ENCODE data around the gene FMNL1.

Gene FMNL1

DNA sequence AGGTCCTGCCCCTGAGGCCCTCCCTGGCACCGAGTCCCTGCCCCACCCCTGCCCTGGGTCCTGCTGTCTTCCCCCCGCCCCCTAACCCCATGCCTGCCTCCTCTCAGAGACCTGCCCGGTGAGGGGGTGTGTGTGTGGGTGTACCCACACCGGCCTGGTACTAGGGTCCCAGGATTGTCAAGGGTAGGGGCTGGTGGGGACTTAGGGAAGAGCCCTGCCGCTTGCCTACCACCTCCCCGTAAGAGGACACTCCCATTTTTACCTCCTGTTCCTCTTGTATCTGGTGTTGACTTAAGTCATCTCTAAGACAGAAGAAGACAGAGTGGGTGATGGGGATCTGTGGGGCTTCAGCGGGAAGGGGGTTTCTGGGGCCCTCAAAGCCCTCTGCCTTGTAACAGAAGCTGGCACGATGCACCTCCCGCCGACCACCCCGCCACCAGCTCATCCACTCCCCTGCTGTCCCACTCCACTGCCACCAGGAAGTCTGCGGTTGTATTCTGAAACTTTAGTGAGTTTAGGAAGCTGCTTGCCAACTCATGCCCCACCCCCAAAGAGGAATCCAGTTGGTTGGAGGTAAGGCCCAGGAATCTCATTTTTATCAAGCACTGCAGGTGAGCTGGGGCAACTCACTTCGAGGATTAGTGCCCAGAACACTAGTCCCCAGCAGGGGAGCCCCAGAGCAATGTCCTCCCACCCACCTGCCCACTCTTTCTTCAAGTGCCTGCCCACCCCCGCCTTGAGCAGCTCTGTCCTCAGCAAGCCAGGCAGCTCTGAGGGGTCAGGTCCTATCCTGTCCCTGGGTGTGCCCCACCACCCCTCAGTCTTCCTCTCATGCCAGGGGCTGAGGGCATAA is 34.7 kb downstream of the FMNL1 start:
- no peak for DNase-seq (ENCODE audit: low spot score)

DNA sequence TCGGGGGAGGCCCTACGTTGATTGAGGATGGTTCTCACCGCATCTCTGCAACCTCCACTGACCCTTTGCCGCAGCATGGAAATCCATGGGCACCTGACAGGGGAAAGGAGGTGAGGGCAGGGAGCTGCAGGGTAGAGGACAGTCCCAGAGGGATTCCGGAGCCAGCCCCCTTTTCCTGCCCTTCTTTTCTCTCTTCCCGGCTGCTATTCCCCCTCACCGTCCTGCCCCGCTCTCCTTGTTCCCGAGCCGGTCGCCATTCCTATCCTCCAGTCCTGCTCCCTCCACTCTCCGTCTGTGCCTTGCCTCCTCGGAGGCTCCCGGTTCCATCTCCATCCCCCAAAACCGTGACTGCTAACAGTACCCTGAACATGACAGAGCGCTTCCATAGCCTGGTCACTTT is 35.4 kb downstream of the FMNL1 start:
- no peak for DNase-seq (ENCODE audit: low spot score)

DNA sequence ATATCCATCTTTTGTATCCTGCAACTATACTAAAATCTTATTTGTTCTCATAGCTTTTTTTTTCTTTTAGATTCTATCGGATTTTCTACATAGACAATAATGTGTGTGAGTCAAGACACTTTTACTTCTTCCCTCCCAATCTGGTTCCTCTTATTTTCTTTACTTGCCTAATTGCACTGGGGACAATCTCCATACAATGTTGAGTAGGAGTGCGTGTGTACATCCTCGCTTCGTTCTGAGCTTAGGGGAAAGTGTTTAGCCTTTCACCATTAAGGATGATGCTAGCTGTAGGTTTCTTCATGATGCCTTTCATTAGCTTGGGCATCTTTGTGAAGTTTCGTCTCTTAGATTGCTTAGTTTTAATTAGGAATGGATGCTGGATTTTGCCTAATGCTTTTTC is 37.3 kb downstream of the FMNL1 start:
- no peak for DNase-seq (ENCODE audit: low spot score)

DNA sequence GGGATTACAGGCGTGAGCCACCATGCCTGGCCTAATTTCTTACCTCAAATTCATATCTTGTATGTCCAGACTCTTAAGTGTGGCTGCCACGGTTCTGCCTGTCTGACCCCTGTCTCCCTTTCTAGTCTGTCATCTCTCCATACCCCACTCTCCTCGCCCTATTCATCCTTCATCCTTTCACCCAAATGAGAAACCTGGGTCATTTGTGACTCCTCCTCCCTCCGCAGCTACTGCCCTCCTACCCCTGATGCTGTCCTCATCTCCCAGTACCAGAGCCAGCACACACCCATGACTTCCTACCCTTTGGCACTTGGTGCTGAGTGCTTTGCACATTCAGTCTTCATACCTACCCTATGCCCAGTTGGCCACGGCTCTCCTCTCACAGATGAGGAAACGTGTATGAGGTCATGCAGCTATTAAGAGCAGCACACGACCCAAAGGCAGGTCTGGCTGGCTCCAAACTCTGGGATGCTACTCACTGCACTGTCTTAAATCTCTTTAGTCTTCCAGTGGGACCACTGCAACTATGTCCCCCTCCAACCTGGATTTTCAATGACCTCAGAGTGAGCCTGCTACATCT is 38.6 kb downstream of the FMNL1 start:
- no peak for DNase-seq (ENCODE audit: low spot score)

DNA sequence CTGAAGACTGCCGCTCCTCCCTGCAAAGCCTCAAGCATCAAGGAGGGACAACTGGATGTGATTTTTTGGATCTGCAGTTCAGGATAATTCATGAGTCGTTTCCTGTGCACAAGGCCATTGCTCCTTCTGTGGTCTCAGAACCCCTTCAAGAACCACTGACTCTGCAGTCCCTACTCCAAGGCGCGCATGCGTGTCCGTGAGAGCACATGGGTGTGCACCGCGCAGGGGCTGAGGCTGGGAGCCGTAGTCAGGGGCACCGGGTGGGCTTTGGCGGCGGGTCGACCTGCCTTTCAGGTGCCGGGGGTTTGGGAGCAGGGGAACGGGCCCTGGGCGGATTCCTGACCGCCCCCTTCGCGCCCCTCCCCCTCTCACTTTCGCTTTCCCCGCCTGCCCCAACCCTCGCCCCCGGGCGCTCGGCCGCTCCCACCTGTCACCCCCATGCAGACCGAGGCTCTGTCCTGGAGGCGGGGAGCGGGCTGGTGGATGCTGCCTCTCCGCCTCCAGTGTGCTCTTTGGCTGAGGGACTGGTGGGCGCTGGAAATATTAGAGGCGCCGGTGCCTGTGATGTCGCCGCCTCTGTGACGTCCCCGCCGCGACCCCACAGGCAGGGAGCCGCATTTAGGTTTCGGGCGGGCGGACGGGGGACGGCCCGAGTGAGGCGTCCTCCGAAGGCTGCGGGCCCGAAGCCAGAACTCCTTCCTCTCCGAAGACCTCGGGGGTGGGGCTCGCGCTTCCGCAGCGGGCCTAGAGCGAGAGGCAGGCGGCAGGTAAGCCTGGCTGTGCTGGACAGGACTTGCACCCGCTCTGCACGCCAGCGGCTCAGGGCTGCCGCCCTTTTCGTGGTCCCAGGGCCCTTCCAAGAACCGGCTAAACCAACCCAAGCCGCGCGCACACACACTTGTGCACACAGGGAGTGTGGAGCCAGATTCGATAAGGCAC is 40.2 kb downstream of the FMNL1 start, which contains the start of gene SPATA32:
Gene SPATA32, minus strand, starts transcription at position 518 of the 939 bp plus-strand sequence. Its CDS starts 78 bp downstream, at position 440.
- peak; percentile 66 for DNase-seq (ENCODE audit: low spot score)

DNA sequence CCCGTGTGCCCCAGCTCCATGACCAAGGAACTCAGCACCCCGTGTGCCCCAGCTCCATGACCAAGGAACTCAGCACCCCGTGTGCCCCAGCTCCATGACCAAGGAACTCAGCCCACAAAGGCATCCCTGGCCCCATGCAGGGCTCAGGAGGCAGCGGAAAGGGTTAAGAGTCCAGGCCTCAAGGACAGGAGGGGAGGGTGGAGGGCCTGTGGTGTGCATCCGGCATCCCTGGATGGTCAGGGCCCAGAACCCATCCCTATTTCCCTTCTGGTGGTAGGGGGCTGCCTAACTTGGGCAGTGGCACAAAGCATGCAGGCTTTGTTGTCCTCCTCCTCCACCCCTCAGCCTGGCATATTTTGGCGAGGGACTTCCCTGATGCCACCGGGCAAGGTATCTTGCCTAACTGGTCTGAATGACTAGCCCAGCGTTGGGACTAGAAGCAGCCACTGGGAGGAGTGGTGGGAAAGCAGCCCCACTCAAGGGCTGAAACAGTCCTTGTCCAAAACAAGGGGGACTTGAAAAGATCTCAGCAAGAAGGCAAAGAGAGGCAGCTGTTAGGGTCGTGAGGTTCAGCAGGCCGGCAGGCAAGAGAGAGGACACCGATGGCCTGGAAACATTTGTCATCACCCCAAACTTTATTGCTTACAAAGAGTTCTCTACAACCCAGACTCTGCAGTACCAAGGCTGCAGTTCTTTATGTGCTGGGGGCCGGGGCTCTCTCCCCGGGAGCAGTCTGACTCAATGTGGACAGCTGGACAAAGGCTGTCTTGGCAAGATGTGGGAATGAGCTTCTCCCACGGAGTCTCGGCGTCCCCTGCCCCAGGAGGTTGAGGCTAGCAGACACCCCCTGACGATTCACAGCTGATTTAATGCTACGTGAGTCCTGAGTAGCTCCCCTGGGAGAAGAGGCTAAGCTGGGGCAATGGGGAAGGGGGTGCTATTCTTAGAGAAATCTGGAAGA is 41.1 kb downstream of the FMNL1 start:
- no peak for DNase-seq (ENCODE audit: low spot score)

DNA sequence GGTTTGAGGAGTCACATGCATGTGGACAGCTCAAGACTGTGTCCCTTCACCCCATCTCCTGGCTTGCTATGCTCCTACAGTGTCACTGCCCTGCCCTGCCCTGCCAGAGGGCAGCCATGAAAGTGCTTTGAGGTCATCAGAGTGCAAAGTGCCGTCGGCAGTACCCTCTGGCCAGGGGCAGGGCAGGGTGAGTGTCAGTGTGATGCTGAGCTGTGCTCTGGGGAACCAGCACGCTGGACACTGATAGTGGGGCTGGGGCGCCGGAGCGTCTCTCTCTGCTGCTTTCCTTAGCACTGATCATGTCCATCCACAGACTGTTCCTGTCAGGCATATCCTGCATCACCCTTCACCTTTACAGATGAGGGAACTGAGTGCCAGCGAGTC is 41.8 kb downstream of the FMNL1 start:
- no peak for DNase-seq (ENCODE audit: low spot score)

DNA sequence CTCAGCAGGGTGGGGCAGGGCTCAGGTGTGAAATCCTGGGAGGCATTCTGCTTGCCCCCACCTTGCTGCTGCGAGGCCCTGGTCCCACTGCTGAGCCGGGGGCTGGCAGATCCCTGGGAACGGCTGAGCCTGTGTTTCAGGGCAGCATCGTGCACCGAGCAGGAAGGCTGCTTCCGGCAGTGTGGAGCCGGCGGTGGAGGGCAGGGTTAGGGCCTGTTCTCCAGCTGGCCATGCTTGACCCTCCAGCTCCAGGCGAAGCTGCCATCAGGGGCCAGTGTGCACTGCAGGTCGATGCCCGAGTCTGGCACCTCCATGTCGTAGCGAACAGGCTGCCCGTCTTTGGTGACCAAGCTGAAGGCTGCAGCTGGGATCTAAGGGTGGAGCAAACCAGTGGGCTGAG is 42.7 kb downstream of the FMNL1 start:
- no peak for DNase-seq (ENCODE audit: low spot score)

DNA sequence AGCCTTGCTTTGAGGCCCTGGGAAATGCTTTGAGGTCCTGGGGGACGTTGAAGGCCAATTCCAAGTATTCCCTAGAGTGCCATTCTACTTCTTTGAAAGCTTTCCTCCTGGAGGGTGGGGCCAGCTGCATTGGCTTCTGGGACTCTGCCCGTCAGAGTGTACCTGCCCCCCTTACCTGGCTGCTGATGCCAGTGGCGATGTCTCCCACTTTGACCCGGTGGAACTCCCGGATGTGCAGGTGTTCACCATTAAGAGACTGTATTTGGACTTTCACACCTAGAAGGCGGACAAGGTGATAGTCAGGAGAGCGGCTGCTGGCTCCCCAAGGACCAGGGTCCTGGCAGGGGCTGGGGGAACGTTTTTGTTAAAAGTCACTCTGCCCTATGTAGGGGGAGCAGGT is 43.3 kb downstream of the FMNL1 start:
- no peak for DNase-seq (ENCODE audit: low spot score)

DNA sequence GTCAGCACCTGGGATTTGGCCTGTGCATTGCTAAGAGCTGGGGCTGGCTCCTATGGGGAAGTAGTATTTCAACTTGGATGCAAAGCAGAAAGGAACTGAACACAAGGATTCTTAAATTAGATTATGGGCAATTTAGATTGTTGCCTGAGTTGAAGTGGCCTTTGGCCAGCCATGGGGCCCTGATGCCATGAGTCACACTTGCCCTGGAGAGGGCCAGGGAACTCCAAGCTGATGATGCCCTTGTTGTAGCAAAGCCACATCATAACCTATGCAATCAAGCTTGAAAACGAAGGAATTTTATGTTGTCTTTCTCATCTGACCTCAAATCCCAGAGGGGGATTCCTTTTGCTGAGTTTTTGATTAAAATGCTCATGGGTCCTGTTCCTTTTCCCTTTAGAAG is 44.1 kb downstream of the FMNL1 start:
- no peak for DNase-seq (ENCODE audit: low spot score)

DNA sequence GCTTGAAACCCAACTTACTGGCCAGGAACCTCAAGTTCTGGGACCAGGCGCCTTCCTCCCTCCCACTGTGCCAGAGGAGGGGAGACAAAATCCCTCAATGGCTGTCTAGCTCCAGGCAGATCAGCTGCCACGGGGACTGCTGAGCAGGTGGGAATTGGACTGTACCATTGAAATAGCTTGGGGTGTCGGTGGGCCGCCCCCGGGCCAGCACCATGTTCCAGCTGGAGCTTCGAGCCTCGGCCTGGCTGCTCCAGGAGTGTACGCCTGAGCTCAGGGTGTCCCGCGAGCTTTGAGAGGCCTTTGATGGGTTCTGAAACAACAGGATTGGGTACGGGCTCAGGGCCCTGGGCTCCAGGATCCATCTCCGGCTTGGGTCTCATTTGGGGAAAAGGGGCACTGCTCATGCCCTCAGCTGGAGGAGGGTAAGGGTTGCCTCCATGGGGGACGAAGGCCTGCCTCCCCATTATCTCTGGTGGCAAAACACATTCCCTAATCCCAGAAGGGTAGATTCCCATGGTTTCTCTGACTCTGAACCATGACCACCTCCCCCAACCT is 44.8 kb downstream of the FMNL1 start:
- no peak for DNase-seq (ENCODE audit: low spot score)

DNA sequence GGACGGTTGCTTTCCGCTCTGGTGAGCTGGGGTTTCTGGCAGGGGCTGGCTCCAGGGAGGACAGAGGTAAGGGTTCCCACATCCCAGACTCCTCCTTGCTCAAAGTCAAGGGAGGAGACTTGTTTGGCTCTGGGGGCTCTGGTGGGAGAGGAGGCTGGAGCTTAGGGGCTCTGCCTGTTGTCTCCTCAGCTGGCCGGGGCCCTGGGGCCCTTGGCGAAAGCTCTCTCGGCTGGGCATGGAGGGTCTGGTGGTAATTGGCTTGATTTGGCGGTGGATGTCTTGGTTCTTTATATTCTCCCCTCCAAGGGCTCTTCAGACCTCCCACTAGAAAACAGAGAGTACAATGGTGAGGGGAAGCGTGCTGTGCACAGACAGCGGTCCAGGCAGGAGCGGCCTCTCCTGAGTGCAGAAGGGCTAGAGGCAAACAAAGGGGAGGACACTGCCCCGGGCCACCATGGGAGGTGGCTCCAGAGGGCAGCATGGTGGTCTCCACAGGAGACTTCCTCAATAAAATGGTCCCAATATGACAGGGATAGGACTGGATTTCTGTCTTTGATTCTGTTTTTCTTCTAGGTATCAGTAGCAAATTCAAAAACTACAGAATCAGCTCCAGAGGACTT is 45.9 kb downstream of the FMNL1 start:
- no peak for DNase-seq (ENCODE audit: low spot score)

DNA sequence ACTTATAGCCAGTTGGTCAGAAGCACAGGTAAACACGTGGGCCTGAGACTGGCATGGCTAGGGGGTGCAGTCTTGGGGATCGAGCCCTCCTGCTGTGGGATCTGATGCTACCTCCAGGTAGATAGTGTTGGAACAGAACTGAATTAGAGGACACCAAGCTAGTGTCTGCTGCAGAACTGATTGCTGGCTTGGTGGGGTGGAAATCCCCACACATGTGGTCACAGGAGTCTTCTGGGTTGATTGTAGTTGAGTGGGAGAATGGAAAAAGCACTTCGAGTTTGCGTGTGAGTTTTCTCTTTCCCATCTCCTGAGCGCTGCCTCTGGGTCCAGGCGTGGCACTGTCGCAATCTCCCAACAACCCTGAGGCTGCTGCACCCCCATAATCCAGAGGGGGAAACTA is 48.2 kb downstream of the FMNL1 start:
- no peak for DNase-seq (ENCODE audit: low spot score)

DNA sequence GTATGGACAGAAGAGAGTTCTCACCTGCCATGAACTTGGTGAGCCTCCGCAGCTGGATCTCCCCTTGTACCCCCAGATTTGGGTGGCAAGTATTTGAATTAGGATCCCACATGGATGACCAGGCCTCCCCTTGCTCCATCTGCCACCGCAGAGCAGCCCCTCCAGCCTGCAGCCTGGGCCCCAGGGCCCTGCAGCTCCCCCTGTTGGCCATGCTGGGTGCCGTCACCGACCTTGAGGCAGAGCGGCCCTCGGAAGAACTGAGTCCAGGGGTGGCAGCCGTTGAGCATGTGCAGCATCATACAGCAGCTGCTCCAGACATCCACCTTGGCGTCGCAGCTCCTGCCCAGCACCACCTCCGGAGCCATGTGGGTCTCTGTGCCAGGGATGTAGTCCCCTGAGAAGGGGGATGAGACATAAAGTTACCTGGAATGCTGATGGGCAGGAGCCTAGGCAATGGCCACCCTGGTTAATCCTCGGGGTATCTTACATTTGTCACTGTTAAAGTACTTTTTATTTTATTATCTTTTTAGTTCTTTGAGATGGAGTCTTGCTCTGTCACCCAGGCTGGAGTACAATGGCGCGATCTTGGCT is 49.2 kb downstream of the FMNL1 start:
- peak; percentile 40 for DNase-seq (ENCODE audit: low spot score)

DNA sequence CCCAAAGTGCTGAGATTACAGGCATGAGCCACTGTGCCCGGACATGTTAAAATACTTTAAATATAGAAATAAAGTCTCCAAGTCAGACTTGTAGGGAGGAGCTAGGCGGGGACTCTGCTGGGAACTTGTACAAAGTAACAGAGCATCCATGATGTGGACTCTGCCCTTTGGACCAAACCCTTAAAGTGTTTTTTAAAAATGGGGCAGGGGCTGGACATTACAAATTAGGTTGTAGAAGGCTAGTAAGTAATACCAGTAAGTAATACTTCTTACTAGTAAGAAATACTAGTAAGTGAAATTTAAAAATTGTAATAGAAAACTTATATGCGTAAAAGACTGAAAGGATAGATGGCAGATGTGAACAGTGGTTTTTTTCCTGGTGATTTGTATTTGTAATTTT is 49.9 kb downstream of the FMNL1 start:
- no peak for DNase-seq (ENCODE audit: low spot score)

DNA sequence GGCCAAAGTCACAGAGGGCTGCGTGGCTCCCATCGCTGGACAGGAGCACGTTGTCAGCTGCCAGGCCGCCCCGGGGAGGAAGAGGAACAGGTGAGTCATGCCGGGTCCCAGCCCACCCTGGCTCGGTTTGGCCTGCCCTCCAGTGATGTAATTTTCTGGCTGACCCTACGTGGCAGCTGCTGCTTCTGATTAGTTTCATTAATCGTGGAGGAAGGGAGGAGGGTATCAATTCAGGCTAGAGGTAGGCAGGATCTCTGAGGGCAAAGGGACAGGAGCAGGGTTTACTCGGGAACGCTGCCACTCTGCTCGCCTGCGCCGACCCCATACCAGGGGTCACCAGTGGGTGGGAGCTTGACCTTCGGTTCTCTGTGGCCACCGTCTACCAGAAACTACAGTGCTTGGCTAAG is 51.9 kb downstream of the FMNL1 start:
- no peak for DNase-seq (ENCODE audit: low spot score)

DNA sequence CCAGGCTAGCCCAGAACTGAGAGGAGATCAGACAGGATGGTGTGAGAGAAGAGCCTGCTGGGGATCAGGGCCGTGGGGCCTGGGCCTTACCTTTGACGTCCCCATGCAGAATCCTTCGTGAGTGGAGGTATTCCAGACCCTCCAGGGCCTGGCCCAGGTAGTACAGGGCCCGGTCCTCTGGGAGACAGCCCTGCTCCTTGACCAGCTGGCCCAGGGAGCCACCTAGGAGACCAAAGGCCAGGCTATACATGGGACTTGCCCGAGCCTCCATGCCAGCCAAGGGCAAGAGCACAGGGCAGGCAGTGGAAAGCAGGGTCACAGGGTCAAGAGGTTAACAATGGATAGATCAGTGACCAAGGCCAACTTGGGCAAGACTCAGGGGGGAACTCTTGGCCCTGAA is 52.3 kb downstream of the FMNL1 start:
- no peak for DNase-seq (ENCODE audit: low spot score)

DNA sequence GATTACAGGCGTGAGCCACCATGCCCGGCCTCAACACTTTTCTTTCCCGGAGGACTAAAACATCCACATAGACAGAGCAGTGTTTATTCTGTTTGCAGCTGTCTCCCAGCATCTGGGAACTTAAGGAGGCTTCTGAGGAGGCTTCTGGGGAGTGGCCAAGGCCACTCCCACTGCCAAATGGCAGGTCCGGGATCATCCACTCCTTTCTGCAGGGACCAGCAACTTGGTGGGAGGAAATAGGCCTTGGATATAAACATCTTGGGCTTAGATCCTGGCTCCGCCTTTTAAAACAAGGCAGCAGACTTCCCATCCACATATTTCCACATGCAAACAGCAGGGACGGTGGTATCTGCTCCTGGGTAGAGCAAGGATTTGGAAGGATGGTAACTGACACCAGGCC is 54.3 kb downstream of the FMNL1 start:
- no peak for DNase-seq (ENCODE audit: low spot score)

DNA sequence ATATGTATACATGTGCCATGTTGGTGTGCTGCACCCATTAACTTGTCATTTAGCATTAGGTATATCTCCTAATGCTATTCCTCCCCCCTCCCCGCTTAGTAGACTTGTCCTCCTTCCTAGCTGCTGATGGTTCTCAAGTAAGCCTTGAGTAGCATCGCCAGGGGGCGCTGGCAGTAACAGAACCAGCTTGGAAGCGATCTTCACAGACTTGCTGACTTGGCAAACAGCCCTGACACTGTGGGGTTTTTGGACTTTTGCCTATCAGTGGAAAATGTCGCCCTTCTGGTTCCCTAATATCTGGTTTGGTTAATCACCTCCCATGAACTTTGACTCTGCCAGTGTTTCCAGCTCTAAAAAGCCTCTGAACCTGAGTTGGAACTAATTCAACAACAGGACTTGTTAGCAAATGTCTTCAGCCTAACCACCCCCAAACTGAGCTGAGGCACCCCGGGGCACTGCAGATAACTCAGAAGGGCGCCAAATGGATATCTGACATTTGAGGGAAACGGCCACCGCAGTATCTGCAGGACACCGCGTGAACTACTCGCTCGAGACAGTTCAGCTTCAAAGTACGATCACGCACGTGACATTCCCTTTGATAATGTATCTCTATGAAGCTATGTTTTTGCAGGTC is 55.6 kb downstream of the FMNL1 start:
- peak; percentile 81 for DNase-seq (ENCODE audit: low spot score)

DNA sequence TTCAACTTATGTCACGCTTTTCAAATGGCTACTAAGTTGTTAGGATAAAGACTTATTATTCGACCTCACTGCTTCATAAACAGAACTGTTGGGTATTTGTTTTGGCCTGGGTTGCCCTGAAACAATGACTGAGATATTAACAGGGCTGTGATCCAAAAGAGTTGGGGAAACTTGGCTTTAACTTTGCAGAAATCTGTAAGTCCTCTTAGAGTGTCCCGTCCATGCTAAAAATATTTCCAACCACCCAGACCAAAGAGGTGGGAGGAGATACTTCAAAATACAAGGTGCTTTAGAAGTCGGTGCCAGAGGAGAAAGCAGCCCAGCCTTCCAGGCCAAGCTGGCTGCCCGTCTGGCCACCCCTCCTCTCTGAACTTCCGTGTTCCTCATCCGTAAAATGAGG is 56.3 kb downstream of the FMNL1 start:
- no peak for DNase-seq (ENCODE audit: low spot score)

Measured in germinal center (tissue), 1 donor.